Measurements from ENCODE around the gene HNRNPA2B1.

GRCh38 chr7:26188957-26189541 lies 11.5 kb downstream of the HNRNPA2B1 start:
- TF ChIP-seq CTCF (conservative IDR thresholded peaks at IDR 0.05; ENCODE audit: low read length), result no peak
- no peak for TF ChIP-seq EZH2phosphoT487 (IDR thresholded peaks at IDR 0.05; ENCODE audit: borderline replicate concordance)
